GM21529 (cell line): ENCODE results near the gene NEIL1.
"Not testable (repeated sequence)": the region's sequence is repeated elsewhere in the genome, so short reads cannot be mapped to it uniquely, and the experiment has no call there.

Experiments used
- ATAC-seq: cut with Tn5 transposase; IDR thresholded peaks from one replicate; pipeline ENCODE4 v1.9.1; 2021; ENCODE audit not compliant: unreplicated experiment

The NEIL1 gene, protein sequence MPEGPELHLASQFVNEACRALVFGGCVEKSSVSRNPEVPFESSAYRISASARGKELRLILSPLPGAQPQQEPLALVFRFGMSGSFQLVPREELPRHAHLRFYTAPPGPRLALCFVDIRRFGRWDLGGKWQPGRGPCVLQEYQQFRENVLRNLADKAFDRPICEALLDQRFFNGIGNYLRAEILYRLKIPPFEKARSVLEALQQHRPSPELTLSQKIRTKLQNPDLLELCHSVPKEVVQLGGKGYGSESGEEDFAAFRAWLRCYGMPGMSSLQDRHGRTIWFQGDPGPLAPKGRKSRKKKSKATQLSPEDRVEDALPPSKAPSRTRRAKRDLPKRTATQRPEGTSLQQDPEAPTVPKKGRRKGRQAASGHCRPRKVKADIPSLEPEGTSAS

DNA sequence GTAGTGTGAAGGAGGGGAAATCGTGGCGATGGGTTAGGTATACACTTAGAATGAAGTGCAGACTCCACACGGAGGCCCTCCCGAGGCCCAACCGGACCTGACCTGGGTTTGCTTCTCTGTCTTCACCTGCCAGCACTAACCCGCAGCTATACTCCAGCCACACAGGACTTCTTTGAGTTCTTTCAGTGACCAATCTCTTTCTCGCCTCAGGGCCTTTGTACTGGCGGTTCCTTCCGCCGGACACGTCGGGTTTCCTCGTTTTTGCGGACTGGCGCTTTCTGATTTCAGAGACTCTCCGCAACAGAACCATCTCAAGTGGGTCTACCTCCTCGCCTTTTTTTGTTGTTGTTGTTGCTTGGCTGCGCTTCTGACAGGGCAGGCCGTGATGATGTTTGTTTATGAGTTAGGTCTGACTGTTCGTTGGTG, at the start of gene NEIL1:
NEIL1 (plus strand) TSS at position 244 of the 426 bp plus-strand sequence. CDS start 1,867 bp downstream, outside the sequence.
- ATAC-seq, result no peak

DNA sequence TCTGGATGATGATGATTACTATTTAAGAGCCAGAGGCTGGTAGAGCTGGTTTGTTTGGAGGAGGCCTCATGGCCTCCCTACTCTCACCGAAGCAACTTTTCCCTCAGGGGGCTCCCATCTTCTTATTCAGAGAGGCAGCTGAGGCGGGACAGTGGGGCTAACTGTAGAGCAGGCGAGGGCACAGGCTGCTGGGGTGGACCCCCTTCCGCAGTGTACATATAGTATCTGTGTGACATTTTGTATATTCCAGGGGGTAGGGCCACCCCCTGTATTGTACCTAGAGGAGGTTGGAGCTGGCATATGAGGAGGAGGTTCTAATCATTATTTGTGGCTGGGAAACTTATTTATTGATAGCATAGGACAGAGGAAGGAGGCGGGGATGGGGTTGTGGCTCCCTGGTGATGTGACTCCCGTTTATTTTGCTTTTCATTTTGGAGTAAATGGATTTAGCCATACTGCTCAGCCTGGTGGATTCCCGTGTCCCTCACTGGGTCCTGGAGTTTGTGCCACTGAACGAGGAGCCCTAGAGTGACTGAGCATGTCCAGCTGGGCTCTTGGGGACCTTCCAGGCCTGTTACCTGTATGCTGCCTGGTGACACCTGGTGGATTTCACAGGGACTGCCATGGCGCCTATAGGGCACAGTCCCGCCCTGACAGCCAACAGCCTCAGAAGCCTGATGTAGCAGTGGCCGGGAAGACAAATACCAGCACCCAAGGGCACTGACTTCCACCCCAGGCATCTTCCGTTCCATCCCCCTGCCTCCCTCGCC, 48.1 kb upstream of the NEIL1 start:
- peak; percentile 52 for ATAC-seq

DNA sequence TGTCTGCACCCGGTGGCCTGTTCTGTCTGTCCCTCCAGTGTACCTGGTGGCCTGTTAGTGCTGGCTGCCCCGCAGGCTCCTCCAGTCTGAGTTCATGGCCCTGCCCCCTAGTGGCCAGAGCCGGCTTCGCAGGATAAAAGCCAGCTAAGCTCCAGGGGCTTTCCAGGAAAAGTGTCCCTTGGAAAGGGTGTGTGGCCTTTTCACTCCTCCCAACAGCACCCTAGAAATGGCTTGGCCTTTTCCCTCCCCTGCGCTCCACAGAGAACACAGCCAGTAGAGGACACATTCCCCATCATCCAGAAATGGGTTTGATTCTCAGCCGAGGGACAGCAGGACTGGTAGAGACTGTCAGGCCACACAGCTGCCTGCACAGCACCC, 47.5 kb upstream of the NEIL1 start:
- ATAC-seq, result peak; percentile 59

DNA sequence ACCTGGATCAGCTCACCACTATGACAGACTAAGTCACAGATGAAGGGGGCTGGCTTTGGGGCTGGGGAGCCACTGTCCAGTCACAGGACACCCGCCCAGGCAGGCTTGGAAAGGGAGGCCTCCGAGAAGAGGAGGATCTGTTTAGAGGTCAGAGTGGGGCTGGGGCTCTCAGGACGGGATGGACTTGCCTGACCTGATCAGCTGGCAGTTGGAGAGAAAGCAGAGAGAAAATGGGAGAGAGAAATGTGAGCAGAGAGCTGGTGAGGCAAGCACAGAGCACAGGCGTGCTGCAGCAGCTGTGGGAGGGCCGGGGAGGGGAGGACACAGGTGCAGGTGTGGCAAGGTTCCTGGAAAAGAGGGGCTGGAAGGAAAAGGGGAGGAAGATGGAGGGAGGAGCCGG, 46.8 kb upstream of the NEIL1 start:
- ATAC-seq, result not testable (repeated sequence)

DNA sequence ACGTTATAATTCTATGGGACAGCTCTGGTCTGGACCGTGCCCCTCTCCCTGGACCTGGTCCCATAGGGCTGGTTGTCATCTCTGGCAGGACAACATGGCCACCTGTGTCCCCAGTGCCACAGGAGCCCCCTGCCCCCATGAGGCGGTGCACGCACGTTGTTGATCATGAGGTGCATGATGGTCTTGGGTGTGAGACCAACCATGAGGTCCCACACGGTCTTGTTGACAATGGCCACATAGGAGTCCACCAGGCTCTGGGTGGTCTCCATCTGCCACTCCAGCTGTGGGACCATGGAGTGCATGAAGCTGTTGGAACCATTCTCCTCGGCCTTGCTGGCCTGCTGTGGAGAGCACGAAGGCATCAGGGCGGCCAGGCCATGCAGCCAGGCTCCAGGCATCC, 44.5 kb upstream of the NEIL1 start:
- no peak for ATAC-seq

DNA sequence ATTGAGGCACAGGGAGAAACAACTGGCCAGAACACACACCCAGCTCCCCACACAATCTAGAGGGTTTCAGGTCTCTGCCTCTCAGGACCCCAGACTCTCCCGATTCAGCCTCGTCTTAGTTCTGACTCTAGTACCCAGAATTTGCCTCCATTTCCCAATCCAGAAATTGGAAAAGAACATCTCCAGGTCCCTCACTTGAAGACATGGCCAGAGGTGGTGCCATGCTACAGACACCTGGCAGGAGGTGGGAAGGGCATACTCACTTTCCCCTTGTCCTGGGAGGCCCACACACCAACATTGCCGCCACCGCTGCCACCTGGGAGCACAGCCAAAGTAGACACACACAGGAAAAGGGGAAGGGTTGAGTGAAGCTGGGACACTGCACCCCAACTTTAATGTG, 44.1 kb upstream of the NEIL1 start:
- ATAC-seq, result not testable (repeated sequence)

DNA sequence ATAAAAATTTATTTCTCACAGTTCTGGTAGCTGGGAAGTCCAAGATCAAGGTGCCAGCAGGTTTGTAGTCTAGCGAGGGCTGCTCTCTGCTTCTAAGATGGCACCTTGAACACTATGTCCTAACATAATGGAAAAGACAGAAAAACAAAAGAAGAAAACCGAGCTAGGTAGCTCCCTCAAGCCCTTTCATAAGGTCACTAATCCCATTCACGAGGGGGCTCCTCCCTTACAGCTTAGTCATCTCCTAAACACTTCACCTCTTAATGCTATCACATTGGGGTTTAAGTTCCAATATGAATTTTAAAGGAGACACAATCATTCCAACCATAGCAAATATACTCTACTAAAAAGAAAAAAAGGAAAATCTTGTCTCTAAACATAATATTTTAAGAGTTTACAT, 40.7 kb upstream of the NEIL1 start:
- ATAC-seq, result no peak

DNA sequence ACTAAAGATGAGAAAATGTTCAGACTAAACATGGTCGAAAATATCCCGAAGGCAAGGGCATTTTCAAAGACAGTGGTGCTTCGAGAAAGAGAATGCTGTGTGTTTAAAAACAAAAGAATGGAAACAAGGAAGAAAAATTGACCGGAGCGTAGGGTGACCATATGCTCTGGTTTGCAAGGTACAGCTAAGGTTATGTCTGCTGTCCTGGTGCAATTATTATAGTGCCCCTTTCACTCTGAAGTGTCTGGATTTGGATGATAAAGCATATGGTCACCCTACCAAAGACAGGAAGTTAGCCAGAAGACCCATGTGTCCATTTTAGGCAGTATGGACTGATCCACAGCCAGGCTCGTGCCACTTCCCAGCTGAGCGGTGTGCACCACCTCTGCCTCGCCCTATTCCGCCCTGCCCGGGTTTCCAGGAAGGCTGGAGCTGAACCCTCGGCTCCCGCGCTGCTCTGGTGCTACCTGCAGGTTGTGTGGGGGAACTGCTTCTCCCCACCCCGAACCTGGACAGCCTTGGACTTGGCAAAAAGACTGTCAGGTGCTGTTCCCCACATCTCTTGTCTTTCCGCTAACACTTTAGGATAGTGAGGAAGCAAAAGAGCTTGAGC, 39.0 kb upstream of the NEIL1 start:
- ATAC-seq, result no peak

DNA sequence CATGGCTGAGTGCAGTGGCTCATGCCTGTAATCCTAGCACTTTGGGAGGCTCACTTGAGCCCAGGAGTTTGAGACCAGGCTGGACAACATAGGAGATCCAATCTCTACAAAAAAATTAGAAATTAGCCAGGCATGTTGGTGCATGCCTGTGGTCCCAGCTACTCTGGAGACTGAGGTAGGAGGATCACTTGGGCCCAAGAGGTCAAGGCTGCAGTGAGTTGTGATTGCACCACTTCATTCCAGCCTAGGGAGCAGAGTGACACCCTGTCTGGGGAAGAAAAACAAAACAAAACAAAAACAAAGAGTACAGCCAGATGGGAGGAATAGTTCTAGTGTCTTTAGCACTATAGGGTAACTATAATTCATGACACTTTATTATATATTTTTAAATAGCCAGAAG, 37.1 kb upstream of the NEIL1 start:
- no peak for ATAC-seq

DNA sequence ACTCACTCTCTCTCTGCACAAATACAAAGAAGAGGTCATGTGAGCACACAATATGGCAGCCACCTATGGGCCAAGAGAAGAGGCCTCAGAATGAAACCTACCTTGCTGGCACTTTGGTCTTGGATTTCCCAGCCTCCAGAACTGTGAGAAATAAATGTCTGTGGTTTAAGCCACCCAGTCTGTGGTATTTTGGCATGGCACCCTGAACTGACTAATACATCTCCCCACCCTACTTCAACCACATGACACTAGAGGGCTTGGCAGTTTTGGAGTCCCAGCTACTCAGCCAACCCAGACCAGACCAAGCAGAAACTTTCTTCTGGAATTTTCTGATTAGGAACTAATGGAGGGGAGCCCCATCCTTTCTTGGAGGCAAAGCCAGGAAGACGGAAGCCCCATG, 34.3 kb upstream of the NEIL1 start:
- not testable (repeated sequence) for ATAC-seq

DNA sequence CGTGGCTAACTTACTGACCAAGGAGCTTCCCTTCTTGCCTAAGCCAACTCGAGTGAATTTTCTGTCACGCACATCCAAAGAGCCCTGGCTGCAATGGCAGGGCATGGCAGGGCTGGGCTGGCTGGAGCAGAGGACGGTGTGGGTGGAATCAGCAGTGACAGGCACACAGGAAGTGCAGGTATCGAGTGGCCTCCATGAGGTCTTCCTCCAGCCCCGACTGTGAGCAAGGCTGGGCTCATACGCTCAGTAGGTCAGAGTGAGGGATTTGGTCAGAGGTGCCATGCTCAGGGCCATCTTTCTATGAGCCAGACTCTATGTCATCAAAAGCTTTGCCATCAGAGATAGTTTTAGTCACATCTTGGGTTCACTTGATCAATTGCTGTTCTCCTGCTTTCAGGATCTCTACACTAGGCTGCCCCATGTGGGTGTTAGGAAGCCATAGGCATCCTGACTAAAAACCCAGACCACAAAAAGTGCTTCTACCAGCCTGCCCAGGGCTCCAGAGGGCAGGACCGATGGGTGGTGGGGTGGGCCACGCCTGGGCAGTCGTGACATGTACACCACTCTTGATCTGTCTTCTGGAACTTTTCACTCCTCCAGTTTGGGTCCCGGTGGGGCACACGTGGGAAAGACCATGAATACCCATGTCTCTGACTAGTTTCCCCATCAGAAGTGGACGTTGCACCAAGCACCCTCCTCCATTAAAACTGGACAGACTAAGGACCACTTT, 33.6 kb upstream of the NEIL1 start:
- ATAC-seq, result no peak

DNA sequence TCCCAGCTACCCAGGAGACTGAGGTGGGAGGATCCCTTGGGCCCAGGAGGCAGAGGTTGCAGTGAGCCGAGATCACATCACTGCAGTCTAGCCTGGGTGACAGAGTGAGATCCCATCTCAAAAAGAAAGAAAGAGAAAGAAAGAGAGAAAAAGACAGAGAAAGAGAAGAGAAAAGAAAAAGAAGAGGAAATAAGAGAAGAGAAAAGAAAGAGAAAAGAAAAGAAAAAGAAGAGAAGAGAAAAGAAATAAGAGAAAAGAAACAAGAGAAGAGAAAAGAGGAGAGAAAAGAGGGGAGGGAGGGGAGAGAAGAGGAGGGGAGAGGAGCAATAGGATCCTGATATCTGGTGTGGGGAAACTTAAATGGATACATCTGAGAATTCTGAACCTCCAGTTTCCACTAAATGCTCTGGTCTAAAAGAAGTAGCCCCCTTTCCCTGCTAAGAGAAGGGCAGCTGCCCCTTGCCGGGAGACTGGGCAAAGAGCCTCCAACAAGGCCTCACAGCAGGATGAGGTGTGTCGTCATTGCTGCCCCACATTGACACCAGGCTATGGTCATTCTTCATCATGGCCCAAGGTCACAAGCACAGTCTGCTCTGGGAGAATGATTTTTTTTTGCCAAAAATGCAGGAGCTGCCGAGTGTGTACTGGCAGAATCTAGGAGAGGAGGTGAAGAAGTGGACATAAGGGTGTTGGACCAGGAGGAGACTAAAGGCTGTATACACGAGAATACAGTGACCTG, 32.1 kb upstream of the NEIL1 start:
- no peak for ATAC-seq

DNA sequence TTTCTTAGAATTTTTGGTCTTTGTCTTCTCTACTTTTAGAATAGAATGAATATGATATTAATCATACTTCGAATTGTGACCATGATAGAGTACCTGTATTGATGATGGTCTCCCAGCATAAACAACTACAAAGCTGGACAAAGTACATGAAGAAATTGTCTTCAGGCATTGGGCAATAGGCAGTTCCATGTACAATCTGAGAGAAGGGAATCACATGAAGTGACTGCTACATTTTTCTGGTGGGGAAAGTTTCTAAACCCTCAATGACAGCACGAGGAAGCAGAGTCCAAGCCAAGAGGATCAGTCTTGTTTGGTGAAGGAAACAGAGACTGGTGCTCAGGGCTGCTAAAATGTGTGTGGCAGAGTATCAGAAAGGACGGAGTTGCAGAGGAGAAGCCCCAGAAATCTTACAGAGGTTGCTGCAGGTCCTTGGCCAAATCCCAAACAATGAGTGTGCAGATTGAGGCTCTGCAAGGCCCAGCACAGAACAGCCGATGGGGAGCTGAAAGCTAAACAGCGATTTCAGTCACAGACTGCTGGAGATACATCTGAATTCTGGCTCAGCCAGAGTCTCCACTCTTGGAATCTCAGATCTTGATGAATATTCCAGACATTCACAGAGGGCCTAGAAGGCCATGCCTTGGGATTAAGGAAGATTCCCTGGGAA, 27.5 kb upstream of the NEIL1 start:
- ATAC-seq, result not testable (repeated sequence)

DNA sequence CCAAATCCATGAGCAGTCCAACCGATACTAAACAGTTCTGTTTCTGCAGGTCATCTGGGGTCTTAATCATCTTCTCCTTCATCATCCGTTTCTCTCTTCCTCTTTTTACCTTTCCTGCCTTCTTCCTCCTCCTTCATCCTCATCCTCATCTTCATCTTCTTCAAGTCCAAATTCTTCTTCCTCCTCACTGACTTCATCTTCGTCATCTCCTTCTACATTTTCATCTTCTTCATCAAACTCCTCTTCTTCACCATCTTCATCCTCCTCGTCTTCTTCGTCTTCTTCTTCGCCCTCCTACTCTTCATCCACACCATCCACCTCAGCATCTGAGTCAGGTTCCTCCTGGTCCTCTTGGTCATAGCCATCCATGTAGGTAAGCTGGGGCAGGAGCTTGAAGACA, 25.1 kb upstream of the NEIL1 start:
- ATAC-seq, result no peak

DNA sequence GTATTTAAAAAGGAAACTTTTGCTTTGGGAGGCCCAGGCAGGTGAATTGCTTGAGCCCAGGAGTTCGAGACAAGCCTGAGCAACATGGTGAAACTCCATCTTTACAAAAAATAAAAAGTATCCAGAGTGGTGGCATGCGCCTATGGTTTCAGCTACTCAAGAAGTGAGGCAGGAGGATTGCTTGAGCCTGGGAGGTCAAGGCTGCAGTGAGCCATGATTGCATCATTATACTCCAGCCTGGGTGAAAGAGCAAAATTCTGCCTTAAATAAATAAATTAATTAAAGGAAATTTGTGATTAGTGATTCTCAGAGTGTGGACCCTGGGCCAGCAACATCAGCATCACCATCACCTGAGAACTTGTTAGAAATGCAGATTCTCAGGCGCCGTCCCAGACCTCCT, 20.9 kb upstream of the NEIL1 start:
- ATAC-seq, result no peak

DNA sequence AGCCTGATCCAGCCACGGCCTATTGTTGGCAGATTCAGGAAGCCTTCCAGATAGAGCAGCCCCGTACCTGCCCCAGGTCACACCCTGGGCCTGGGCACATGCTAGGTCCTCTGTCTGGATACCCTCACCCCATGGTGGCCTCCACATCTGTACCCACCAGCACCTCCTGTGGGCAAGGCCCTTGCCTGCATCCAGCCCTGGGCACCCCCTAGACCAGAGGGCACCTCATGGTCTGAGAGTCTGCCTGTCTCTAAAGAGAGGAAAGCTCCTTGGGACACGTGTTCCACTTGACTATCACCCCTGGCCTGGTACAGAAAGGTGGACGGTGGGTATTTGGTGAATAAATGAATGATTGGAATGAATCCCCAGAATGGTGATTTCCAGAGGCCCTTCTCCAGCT, 19.8 kb upstream of the NEIL1 start:
- ATAC-seq, result no peak

DNA sequence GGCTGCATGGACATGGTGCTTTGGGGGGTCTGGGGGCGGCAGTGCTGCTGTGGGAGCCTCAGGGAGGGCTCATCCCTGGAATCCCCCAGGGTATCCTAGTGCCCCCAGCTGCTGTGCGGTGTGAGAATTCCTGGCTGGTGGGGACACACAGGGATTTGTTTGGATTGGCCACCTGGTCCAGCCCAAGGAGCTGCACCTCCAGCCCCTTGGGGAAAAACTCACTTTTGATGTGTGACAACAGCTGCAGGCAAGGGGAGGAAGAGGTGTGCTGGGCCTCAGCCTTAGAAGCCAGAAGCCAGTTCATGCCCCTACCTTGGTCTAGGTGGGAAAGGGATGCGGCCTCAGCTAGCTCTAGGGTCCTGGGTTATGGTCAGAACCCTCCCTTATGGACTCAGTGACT, 19.3 kb upstream of the NEIL1 start:
- no peak for ATAC-seq

DNA sequence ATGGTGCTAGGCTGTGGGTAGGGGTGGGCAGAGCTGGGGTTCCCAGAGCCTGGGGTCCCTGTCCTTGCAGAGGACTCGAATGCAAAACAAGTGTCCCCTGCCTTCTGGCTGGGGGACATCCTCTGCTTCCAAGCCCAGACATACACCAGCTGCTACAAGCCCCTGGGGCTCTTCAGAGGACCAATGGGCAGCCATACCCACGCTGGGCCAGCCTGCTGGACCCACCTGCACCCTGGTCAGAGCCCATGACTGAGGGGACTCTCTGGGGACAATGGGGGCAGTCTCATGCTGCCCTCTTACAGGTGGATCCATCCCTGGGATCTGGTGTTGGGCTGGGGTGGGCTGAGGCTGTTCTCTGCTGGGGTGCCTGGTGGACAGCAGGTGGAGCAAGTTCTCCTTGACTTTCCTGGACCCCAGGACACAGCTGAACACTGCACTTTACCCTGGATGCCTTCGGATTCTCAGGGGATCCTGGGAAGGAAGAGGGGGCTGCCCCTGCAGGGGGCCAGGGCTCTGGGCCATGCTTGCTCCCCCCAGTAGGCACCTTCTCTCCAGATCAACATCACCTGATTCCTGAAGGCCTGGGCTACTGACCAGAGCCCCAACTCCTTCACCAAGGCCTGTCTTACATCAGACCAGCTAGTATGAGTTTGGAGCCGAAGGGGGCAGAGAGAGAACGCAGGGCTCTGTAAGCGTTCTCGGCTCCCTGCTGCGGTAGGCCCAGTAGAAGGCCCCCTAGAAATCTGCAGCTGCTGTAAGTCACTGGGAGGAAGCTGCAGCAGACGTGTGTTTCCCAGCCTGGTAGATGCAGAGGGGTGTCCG, 18.1 kb upstream of the NEIL1 start:
- no peak for ATAC-seq

DNA sequence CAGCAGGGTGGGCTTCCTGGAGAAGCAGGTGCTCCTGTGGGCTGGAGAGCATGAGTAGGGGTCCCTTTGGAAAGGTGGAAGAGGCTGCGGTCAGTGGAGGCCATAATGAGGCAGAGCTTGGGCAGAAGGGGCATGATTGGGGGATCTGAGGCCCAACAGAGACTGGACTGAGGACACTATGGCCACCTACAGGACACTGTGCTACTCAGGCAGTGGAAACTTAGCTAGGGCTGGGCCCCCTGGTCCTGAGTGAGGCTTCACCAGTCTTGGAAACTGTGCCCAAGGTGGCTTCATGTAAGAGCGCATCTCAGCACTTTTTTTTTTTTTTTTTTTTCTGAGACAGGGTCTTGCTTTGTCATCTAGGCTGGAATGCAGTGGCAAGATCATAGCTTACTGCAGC, 17.3 kb upstream of the NEIL1 start:
- no peak for ATAC-seq
